ENCODE results near the gene KAZN.
"Not testable (repeated sequence)": the region's sequence is repeated elsewhere in the genome, so short reads cannot be mapped to it uniquely, and the experiment has no call there.

Gene KAZN

GRCh38 chr1:14598498-14599182, at the start of gene KAZN:
KAZN (plus strand) TSS chr1:14598685.
- DNase-seq: no peak

GRCh38 chr1:14549897-14550620, 48.4 kb upstream of the KAZN start:
- DNase-seq: no peak

GRCh38 chr1:14551386-14551785, 47.1 kb upstream of the KAZN start:
- DNase-seq: no peak

GRCh38 chr1:14552246-14552965, 46.1 kb upstream of the KAZN start:
- DNase-seq: no peak

GRCh38 chr1:14553711-14554110, 44.8 kb upstream of the KAZN start:
- DNase-seq: no peak

- no peak for DNase-seq
Observed at GRCh38 chr1:14555091-14555490, 43.4 kb upstream of the KAZN start.

GRCh38 chr1:14561014-14561693, 37.3 kb upstream of the KAZN start:
- DNase-seq: no peak

GRCh38 chr1:14565090-14565489, 33.4 kb upstream of the KAZN start:
- DNase-seq: no peak

GRCh38 chr1:14567056-14567455, 31.4 kb upstream of the KAZN start:
- no peak for DNase-seq

- no peak for DNase-seq
Observed at GRCh38 chr1:14567903-14568302, 30.6 kb upstream of the KAZN start.

- DNase-seq: no peak
Observed at GRCh38 chr1:14568716-14569355, 29.6 kb upstream of the KAZN start.

- no peak for DNase-seq
Observed at GRCh38 chr1:14570514-14570913, 28.0 kb upstream of the KAZN start.

GRCh38 chr1:14571810-14572767, 26.4 kb upstream of the KAZN start:
- no peak for DNase-seq

GRCh38 chr1:14572861-14573260, 25.6 kb upstream of the KAZN start:
- DNase-seq: no peak

- DNase-seq: no peak
Observed at GRCh38 chr1:14576155-14576554, 22.3 kb upstream of the KAZN start.

GRCh38 chr1:14577261-14577660, 21.2 kb upstream of the KAZN start:
- DNase-seq: no peak

GRCh38 chr1:14578156-14578555, 20.3 kb upstream of the KAZN start:
- no peak for DNase-seq

GRCh38 chr1:14580295-14580694, 18.2 kb upstream of the KAZN start:
- not testable (repeated sequence) for DNase-seq

GRCh38 chr1:14580986-14581385, 17.5 kb upstream of the KAZN start:
- DNase-seq: no peak

- no peak for DNase-seq
Observed at GRCh38 chr1:14583788-14584187, 14.7 kb upstream of the KAZN start.

GRCh38 chr1:14585728-14586127, 12.8 kb upstream of the KAZN start:
- DNase-seq: no peak
